HL-60 (cell line): ENCODE data around the gene NDEL1.

Experiments
- GABPA ChIP-seq: IDR thresholded peaks from 2 replicates; pipeline ENCODE4 v1.6.1; 2012; ENCODE audit warnings: low read depth
- POLR2AphosphoS5 ChIP-seq: IDR thresholded peaks from 2 replicates; pipeline ENCODE4 v1.6.1; 2012; ENCODE audit warnings: low read depth
- TF ChIP-seq, protein P1 (sequence below): IDR thresholded peaks from one replicate; pipeline ENCODE4 v1.5.1; 2011; ENCODE audit warnings: low read length, control low read depth, inconsistent platforms; ENCODE audit not compliant: insufficient read depth
- TF ChIP-seq, protein P2 (sequence below): IDR thresholded peaks from 2 replicates; pipeline ENCODE4 v1.6.1; 2012; ENCODE audit warnings: low read depth; ENCODE audit not compliant: insufficient replicate concordance

DNA sequence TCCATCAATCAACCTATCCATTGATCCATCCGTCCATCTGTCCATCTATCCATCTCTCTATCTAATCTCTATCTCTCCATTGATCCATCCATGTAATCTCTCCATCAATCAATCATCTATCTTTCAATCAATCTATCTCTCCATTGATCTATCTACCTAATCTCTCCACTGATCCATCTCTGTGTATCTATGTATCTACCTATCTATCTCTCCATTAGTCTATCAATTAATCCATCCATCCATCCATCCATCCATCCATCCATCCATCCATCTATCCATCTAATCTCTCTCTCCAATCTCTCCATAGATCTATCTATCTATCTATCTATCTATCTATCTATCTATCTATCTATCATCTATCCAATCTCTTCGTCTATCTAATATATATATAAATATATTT is 34.6 kb upstream of the NDEL1 start:
- TF ChIP-seq, protein P1, sequence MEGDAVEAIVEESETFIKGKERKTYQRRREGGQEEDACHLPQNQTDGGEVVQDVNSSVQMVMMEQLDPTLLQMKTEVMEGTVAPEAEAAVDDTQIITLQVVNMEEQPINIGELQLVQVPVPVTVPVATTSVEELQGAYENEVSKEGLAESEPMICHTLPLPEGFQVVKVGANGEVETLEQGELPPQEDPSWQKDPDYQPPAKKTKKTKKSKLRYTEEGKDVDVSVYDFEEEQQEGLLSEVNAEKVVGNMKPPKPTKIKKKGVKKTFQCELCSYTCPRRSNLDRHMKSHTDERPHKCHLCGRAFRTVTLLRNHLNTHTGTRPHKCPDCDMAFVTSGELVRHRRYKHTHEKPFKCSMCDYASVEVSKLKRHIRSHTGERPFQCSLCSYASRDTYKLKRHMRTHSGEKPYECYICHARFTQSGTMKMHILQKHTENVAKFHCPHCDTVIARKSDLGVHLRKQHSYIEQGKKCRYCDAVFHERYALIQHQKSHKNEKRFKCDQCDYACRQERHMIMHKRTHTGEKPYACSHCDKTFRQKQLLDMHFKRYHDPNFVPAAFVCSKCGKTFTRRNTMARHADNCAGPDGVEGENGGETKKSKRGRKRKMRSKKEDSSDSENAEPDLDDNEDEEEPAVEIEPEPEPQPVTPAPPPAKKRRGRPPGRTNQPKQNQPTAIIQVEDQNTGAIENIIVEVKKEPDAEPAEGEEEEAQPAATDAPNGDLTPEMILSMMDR = no peak
- TF ChIP-seq POLR2AphosphoS5 = no peak
- TF ChIP-seq, protein P2, sequence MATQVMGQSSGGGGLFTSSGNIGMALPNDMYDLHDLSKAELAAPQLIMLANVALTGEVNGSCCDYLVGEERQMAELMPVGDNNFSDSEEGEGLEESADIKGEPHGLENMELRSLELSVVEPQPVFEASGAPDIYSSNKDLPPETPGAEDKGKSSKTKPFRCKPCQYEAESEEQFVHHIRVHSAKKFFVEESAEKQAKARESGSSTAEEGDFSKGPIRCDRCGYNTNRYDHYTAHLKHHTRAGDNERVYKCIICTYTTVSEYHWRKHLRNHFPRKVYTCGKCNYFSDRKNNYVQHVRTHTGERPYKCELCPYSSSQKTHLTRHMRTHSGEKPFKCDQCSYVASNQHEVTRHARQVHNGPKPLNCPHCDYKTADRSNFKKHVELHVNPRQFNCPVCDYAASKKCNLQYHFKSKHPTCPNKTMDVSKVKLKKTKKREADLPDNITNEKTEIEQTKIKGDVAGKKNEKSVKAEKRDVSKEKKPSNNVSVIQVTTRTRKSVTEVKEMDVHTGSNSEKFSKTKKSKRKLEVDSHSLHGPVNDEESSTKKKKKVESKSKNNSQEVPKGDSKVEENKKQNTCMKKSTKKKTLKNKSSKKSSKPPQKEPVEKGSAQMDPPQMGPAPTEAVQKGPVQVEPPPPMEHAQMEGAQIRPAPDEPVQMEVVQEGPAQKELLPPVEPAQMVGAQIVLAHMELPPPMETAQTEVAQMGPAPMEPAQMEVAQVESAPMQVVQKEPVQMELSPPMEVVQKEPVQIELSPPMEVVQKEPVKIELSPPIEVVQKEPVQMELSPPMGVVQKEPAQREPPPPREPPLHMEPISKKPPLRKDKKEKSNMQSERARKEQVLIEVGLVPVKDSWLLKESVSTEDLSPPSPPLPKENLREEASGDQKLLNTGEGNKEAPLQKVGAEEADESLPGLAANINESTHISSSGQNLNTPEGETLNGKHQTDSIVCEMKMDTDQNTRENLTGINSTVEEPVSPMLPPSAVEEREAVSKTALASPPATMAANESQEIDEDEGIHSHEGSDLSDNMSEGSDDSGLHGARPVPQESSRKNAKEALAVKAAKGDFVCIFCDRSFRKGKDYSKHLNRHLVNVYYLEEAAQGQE = no peak
- no peak for TF ChIP-seq GABPA
